IMR-90 (cell line): Measurements from ENCODE around the gene BLOC1S6. TPM values are rescaled to one million over a fixed set of nuclear protein-coding genes. Genes with fewer than 3 reads are reported as not detected.

ENCODE experiments used
- ATAC-seq: fragments of 200-7000 bp; cut with Tn5 transposase; 2 replicates; pipeline ENCODE4 v1.9.1; 2020; ENCODE audit warnings: low read depth, mild to moderate bottlenecking, moderate library complexity
- BruUV-seq: library from RNA; stranded (reverse); fragments of 400-500 nt; replicated peaks from 2 replicates; lab custom pipeline; 2021; lab: Mats Ljungman, UMichigan
- CTCF ChIA-PET: fragments of 300-600 bp; formaldehyde crosslinking; extraction: SDS; loops from one replicate; lab custom pipeline; 2021; ENCODE audit warnings: antibody characterized with exemption; lab: Yijun Ruan, JAX
- POLR2A ChIA-PET: fragments of 300-600 bp; sonication (Branson Sonifier 250); formaldehyde crosslinking; loops from one replicate; lab custom pipeline; 2022; ENCODE audit warnings: antibody characterized with exemption; ENCODE audit not compliant: unreplicated experiment; lab: Charles Lee
- DNase-seq: peaks from one replicate; pipeline ENCODE4 v3.0.0; 2013
- H2AFZ ChIP-seq: replicated peaks from 2 replicates; pipeline ENCODE3; 2013; ENCODE audit warnings: low read length, mild to moderate bottlenecking; ENCODE audit not compliant: poor library complexity
- H2AK5ac ChIP-seq: 2 replicates; pipeline ENCODE4 v1.6.1; 2013; ENCODE audit warnings: low read depth, low read length, inconsistent platforms
- H2AK9ac ChIP-seq: replicated peaks from 2 replicates; pipeline ENCODE3; 2013; ENCODE audit warnings: mild to moderate bottlenecking, low read depth, low read length, moderate library complexity; ENCODE audit not compliant: poor library complexity
- H2BK120ac ChIP-seq: 2 replicates; pipeline ENCODE4 v1.6.1; 2013; ENCODE audit warnings: low read depth, low read length, inconsistent platforms
- H2BK15ac ChIP-seq: 3 replicates; pipeline ENCODE4 v1.6.1; 2013; ENCODE audit warnings: low read depth, low read length, inconsistent platforms
- H2BK20ac ChIP-seq: 2 replicates; pipeline ENCODE4 v1.6.1; 2013; ENCODE audit warnings: low read depth, mild to moderate bottlenecking, inconsistent platforms, low read length, moderate library complexity
- H2BK5ac ChIP-seq: 2 replicates; pipeline ENCODE4 v1.6.1; 2013; ENCODE audit warnings: mild to moderate bottlenecking, low read depth, low read length, inconsistent platforms; ENCODE audit not compliant: poor library complexity, severe bottlenecking
- H3K14ac ChIP-seq: replicated peaks from 2 replicates; pipeline ENCODE4 v1.6.1; 2013; ENCODE audit warnings: low read depth, low read length, inconsistent platforms
- H3K18ac ChIP-seq: 2 replicates; pipeline ENCODE4 v1.6.1; 2013; ENCODE audit warnings: low read depth, low read length, control low read depth
- H3K23ac ChIP-seq: 2 replicates; pipeline ENCODE4 v1.6.1; 2013; ENCODE audit warnings: low read depth, low read length, inconsistent platforms
- H3K27ac ChIP-seq: 2 replicates; pipeline ENCODE4 v1.5.1; 2013; ENCODE audit warnings: mild to moderate bottlenecking, control low read depth, low read length; ENCODE audit not compliant: insufficient read depth
- H3K27me3 ChIP-seq: 2 replicates; pipeline ENCODE4 v1.6.1; 2013; ENCODE audit warnings: low read length; ENCODE audit not compliant: control insufficient read depth, insufficient read depth
- H3K36me3 ChIP-seq: 2 replicates; pipeline ENCODE4 v1.6.1; 2013; ENCODE audit warnings: low read length, mixed read lengths; ENCODE audit not compliant: control insufficient read depth, insufficient read depth
- H3K4ac ChIP-seq: 2 replicates; pipeline ENCODE4 v1.6.1; 2013; ENCODE audit warnings: low read depth, low read length, inconsistent platforms
- H3K4me1 ChIP-seq: 2 replicates; pipeline ENCODE4 v1.6.1; 2013; ENCODE audit warnings: low read length, mixed read lengths; ENCODE audit not compliant: control insufficient read depth, insufficient read depth
- H3K4me2 ChIP-seq: 2 replicates; pipeline ENCODE4 v1.6.1; 2013; ENCODE audit warnings: low read depth, mild to moderate bottlenecking, control low read depth, low read length, moderate library complexity
- H3K4me3 ChIP-seq: 2 replicates; pipeline ENCODE4 v1.5.1; 2013; ENCODE audit warnings: low read depth, mild to moderate bottlenecking, control low read depth, low read length, moderate library complexity; ENCODE audit not compliant: insufficient read depth
- H3K56ac ChIP-seq: 2 replicates; pipeline ENCODE4 v1.6.1; 2013; ENCODE audit warnings: low read length, inconsistent platforms; ENCODE audit not compliant: insufficient read depth; ENCODE audit errors: extremely low read depth
- H3K79me1 ChIP-seq, 2 experiments: 2 replicates each; pipeline ENCODE4 v1.6.1; 2013; ENCODE audit warnings: low read length in 2 of 2, inconsistent platforms in 1 of 2, low read depth in 1 of 2
- H3K9ac ChIP-seq: 2 replicates; pipeline ENCODE4 v1.6.1; 2013; ENCODE audit warnings: low read depth, low read length, control low read depth
- H3K9me1 ChIP-seq: 2 replicates; pipeline ENCODE4 v1.6.1; 2013; ENCODE audit warnings: low read length, inconsistent platforms; ENCODE audit not compliant: insufficient read depth
- H3K9me3 ChIP-seq: 2 replicates; pipeline ENCODE4 v1.6.1; 2013; ENCODE audit warnings: low read length; ENCODE audit not compliant: control insufficient read depth, insufficient read depth
- H4K20me1 ChIP-seq: 2 replicates; pipeline ENCODE4 v1.6.1; 2013; ENCODE audit warnings: low read length, inconsistent platforms; ENCODE audit not compliant: insufficient read depth
- H4K5ac ChIP-seq: 2 replicates; pipeline ENCODE4 v1.6.1; 2013; ENCODE audit warnings: mild to moderate bottlenecking, low read depth, low read length, control low read depth
- H4K8ac ChIP-seq, 2 experiments: 2 replicates each; pipeline ENCODE4 v1.6.1; 2013; ENCODE audit warnings: low read depth in 2 of 2, low read length in 2 of 2, control low read depth in 1 of 2, inconsistent platforms in 1 of 2
- H4K91ac ChIP-seq: 2 replicates; pipeline ENCODE4 v1.6.1; 2013; ENCODE audit warnings: low read depth, low read length, inconsistent platforms; ENCODE audit not compliant: insufficient read depth
- CTCF ChIP-seq: conservative IDR thresholded peaks from 2 replicates; pipeline ENCODE4 v1.5.1; 2012; ENCODE audit warnings: mild to moderate bottlenecking, low read depth, low read length, improper control_type of control experiment
- FOS ChIP-seq: fragments of 150-350 bp; IDR thresholded peaks from 2 replicates; pipeline ENCODE4 v1.6.1; 2016; ENCODE audit warnings: low read depth, low read length
- WGBS, 2 experiments: methylation state at CpG; one replicate each; pipeline versions ENCODE4 v1.1.5 to v1.1.7; 2013; ENCODE audit warnings: missing lambda C conversion rate in 2 of 2; ENCODE audit not compliant: insufficient read length in 1 of 2; ENCODE audit errors: extremely low coverage in 2 of 2; 5-methylcytosine and 5-hydroxymethylcytosine counted together
- dilution Hi-C: fragments of 300-500 bp; cut with HindIII; formaldehyde crosslinking; loops from one replicate; pipeline ENCODE4 v1.14.3; 2018; ENCODE audit warnings: low sequenced_read_pairs; ENCODE audit not compliant: unreplicated experiment
- in situ Hi-C: fragments of 300-500 bp; cut with MboI; formaldehyde crosslinking; loops from 3 replicates; pipeline ENCODE4 v1.14.3; 2019; ENCODE audit warnings: low sequenced_read_pairs, inconsistent platforms, mixed read lengths
- intact Hi-C: fragments of 100-400 bp; cut with micrococcal nuclease; formaldehyde crosslinking; loops from 2 replicates; pipeline ENCODE4 v1.10.0; 2022
- polyA plus RNA-seq, 3 experiments: library from polyadenylated mRNA; depleted of rRNA; stranded (reverse); fragments of >200 nt; gene quantifications; 2 replicates each; pipeline ENCODE4 v1.2.3, GENCODE V29; 2012; ENCODE audit warnings: low replicate concordance in 1 of 3
- total RNA-seq: library from RNA; depleted of rRNA; stranded (reverse); fragments of >200 nt; gene quantifications from 2 replicates; pipeline ENCODE4 v1.2.3, GENCODE V29; 2012

The BLOC1S6 gene
- total and polyA plus RNA-seq, 2 of the 4 experiments (the other 2 are of a cell fraction), result 21.7 to 40.9 TPM

- Histone ChIP-seq H3K23ac (peak overlapping the region; percentile 58; the same call in 1 of the 2 replicates), H2BK15ac (peak overlapping the region; percentile 55; the same call in 1 of the 3 replicates), H2BK120ac (peak overlapping the region; percentile 82), H3K36me3 (no peaks in the 10 kb centered on the region), H3K4me1 (peaks cover 23% of the 10 kb centered on the region), H4K91ac (no peak overlapping the region; the same call in 1 of the 2 replicates), H3K4me2 (peak overlapping the region; percentile 75), H2AFZ (no peak overlapping the region), H3K9me1 (peaks cover 13% of the 10 kb centered on the region), H2BK20ac (peak overlapping the region; percentile 80), H4K8ac (peak overlapping the region in 1 of 2 experiments; percentile 37; a peak in 2 of 4 replicates), H2BK5ac (peak overlapping the region; percentile 99), H4K20me1 (peaks cover 7% of the 10 kb centered on the region; the same call in 1 of the 2 replicates), H2AK5ac (peak overlapping the region; percentile 87), H3K14ac (0 out of 2 replicates have a peak overlapping the region, but pooled peaks have one; percentile 63), H3K56ac (peak overlapping the region; percentile 40), H4K5ac (peak overlapping the region; percentile 54), H3K79me1 (peaks cover 8 to 17% of the 10 kb centered on the region in 2 experiments), H3K27ac (peak overlapping the region; percentile 76), H3K4me3 (no peak overlapping the region; the same call in 1 of the 2 replicates), H3K9me3 (no peaks in the 10 kb centered on the region), H2AK9ac (no peak overlapping the region), H3K27me3 (no peaks in the 10 kb centered on the region), H3K9ac (0 out of 2 replicates have a peak overlapping the region, but pooled peaks have one; percentile 6), H3K4ac (peak overlapping the region; percentile 55), H3K18ac (peak overlapping the region; percentile 54)
- in situ Hi-C loops, result no loop called here
- DNase-seq (no peak), ATAC-seq (peak; percentile 13)
- intact Hi-C loops, result no loop called here
- no TSS peak for BruUV-seq
- ChIA-PET CTCF (interaction anchor here (1.2 to 1.3 kb wide), 2 partner anchors 26 to 68 kb away, joined by 4 to 5 read pairs; no protein-coding TSS in a partner anchor), POLR2A (no interaction called here)
- WGBS, 2 experiments, result no CpG with 5 or more reads among the region's 1 CpG
- TF ChIP-seq CTCF, result no peak
- peak; percentile 53; the same call in 1 of the 2 replicates for TF ChIP-seq FOS
- dilution Hi-C loops, result no loop called here
These were observed 50.0 kb downstream of the BLOC1S6 start for GRCh38 chr15:45637141-45637540.
